Umbilical cord (tissue), 2 donors: ENCODE data around the gene UAP1. TPM values are rescaled to one million over a fixed set of nuclear protein-coding genes. Genes with fewer than 3 reads are reported as not detected.
A peak's percentile ranks its signal among the peaks of the same experiment; 100 is the strongest.
"Not testable (repeated sequence)": the region's sequence is repeated elsewhere in the genome, so short reads cannot be mapped to it uniquely, and the experiment has no call there.

Source experiments
- DNase-seq: peaks from one replicate; pipeline ENCODE4 v3.0.0-alpha.2; 2015; ENCODE audit warnings: low spot score
- total RNA-seq: library from RNA; depleted of rRNA; stranded (reverse); fragments of >200 nt; gene quantifications from one replicate; pipeline ENCODE4 v1.2.3, GENCODE V29; 2014; ENCODE audit warnings: low replicate concordance; ENCODE audit not compliant: insufficient read depth

The UAP1 gene
- total RNA-seq, 1 donor from 2014 or later = 103 TPM

DNA sequence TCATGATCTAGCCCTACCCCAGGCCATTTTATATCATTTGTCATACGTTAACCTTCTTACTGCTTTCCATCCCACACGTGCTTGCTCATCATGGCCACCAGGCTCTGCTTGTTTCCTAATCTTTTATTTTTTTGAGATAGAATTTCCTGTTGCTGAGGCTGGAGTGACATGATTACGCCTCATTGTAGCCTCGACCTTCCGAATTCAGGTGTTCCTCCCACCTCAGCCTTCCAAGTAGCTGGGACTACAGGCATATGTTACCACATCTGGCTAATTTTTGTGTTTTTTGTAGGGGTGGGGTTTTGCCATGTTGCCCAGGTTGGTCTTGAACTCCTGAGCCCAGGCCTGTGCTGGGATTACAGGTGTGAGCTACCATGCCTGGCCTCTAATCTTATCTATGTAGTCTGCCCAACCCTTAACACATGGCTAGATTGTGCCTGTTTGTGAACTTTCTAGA, 3.3 kb downstream of the UAP1 start:
- DNase-seq = no peak

GRCh38 chr1:162565460-162565859, 3.9 kb downstream of the UAP1 start:
- DNase-seq = no peak

DNA sequence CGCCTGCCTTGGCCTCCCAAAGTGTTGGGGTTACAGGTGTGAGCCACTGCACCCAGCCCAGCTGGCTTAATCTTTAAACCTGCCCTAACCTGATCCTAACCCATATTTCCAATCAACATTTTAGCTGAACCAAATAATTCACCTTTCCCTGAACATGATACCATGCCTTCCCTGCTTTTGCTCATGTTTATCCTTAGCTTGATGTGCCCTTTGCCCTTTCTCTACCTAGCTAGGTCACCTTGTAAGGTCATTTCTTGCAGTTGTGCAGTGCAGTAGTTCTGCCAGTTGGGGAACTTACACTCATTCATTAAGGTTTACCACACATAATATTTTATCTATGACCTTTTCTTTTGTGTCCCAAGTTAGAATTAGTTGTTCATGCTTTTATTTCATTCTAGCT, 5.3 kb downstream of the UAP1 start:
- no peak for DNase-seq

- DNase-seq = no peak
These were observed 7.3 kb downstream of the UAP1 start for GRCh38 chr1:162568802-162569201.

GRCh38 chr1:162570718-162571117, 9.2 kb downstream of the UAP1 start:
- no peak for DNase-seq

DNA sequence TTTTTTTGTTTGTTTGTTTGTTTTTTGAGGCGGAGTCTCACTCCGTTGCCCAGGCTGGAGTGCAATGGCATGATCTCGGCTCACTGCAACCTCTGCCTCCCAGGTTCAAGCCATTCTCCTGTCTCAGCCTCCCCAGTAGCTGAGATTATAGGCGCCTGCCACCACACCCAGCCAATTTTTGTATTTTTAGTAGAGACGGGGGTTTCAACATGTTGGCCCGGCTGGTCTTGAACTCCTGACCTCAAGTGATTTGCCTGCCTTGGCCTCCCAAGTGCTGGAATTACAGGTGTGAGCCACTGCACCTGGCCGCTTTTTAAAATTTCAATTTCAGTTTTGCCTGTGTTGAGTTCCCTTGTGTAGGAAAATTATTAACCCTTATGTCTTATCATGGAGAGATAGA, 9.6 kb downstream of the UAP1 start:
- DNase-seq = not testable (repeated sequence)

GRCh38 chr1:162571696-162572095, 10.2 kb downstream of the UAP1 start:
- DNase-seq = no peak

- no peak for DNase-seq
These were observed 11.6 kb downstream of the UAP1 start for GRCh38 chr1:162573136-162573535.

DNA sequence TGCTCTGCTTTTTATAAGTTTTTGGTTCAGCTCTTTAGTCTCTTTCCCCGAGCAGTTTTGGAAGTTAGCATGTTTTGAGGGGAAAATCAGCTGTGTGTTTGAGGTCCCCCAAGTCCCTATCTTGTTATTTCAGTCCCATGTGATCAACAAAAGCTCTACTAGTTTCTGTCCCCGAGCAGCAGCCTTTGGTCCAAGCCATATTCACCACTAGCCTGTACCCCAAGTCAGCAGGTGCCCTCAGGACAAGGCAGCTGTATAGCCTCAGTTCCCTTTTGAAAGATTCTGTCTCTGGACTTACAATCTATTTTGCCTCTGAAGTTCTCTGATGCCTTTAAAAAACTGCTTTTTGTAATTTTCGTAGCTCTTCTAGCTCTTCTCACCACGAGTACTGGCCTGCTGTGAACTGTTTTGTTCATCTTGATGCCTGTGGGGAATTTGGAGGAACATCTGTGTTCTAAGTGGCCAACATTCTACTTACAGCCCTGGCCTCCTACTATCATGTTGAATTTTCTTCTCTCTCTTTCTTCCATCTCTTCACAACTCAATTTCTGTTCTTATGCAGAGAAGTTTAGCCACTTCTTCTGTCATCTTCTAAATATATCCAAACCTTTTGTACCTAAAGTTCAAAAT, 16.7 kb downstream of the UAP1 start:
- no peak for DNase-seq

GRCh38 chr1:162578936-162579335, 17.4 kb downstream of the UAP1 start:
- no peak for DNase-seq

DNA sequence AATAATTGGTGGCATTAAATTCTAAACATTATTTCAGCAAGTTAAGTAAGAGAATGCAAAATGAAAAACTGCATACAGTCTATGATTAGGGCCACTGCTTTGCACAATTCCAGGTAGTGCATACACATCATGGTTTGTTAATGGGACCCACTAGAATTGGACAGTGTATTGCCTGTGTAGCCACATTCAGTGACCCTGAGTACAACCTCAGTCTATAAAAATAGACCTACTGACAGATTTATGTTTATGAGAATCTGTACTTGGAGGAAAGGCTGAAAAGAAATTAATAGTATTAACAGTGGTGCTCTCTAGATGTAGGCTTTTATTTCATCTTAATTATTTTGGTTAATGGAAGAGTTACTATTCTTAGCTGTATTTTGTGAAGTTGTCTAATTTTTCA, 18.8 kb downstream of the UAP1 start:
- no peak for DNase-seq

DNA sequence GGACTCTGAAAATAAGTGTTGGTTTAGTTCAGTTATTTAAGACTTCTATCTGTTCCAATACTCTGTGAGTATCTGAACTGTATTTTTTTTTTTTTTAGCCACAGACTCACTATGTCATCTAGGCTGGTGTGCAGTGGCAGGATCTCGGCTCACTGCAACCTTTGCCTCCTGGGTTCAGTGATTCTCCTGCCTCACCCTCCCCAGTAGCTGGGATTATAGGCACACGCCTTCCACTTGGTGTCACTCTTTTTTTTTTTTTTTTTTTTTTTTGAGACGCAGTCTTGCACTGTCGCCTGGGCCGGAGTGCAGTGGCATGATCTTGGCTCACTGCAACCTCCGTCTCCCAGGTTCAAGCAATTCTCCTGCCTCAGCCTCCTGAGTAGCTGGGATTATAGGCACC, 21.4 kb downstream of the UAP1 start:
- DNase-seq = not testable (repeated sequence)

DNA sequence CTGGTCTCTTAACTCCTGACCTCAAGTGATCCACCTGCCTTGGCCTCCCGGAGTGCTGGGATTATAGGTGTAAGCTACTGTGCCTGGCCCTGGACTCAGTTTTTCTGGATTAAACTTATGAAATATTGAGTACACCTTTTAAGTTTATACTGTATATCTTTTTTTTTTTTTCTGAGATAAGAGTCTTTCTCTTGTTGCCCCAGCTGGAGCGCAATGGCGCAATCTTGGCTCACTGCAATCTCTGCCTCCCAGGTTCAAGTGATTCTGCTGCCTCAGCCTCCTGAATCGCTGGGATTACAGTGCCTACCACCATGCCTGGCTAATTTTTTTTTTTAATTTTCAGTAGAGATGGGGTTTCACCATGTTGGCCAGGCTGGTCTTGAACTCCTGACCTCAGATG, 23.6 kb downstream of the UAP1 start:
- not testable (repeated sequence) for DNase-seq

DNA sequence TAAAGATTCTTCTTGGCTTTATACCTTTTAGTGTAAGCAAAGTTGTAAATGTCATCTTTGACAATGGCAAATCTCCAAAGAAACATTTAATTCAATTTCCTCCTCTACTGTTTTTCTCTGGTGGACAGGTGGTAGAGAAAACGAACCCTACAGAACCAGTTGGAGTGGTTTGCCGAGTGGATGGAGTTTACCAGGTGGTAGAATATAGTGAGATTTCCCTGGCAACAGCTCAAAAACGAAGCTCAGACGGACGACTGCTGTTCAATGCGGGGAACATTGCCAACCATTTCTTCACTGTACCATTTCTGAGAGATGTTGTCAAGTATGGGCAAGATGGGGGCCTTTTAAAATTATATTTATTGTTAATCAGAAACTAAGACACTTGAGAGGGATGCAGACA, 25.8 kb downstream of the UAP1 start:
- no peak for DNase-seq

GRCh38 chr1:162587761-162588260, 26.3 kb downstream of the UAP1 start:
- no peak for DNase-seq

DNA sequence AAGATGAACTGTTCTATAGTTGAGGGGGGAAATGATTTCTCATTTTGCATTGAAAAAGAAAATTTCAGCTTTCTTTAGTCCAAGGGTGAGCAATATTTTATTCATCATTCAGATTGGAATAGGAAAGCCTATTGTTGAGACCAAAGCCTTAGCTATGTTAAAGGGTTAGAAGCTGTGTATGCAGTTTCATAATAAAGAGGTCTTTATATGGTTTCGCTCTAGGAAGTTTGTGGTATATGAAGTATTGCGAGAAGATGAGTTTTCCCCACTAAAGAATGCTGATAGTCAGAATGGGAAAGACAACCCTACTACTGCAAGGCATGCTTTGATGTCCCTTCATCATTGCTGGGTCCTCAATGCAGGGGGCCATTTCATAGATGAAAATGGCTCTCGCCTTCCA, 28.6 kb downstream of the UAP1 start:
- DNase-seq = no peak

DNA sequence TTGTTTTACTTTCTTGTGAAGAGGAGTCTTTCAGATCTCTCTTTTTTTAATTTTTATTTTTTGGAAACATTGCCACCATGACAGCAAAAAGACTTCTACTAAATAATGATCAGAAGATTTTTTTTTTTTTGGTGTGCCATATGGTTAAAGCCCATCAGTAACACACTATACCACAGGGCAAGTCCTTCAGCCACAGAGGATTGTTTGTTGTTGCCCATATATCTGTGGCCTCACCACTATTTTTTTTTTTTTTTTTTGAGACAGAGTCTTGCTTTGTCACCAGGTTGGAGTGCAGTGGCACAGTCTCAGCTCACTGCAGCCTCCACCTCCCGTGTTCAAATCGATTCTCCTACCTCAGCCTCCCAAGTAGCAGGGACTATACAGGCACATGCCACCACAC, 29.2 kb downstream of the UAP1 start:
- no peak for DNase-seq

GRCh38 chr1:162596514-162597170, 35.1 kb downstream of the UAP1 start:
- DNase-seq = no peak

DNA sequence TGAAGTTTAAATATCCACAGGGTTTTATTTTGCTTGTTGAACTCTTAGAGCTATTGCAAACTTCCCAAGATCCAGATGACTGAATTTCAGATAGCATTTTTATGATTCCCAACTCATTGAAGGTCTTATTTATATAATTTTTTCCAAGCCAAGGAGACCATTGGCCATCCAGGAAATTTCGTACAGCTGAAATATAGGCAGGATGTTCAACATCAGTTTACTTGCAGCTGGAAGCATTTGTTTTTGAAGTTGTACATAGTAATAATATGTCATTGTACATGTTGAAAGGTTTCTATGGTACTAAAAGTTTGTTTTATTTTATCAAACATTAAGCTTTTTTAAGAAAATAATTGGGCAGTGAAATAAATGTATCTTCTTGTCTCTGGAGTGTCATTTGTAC, 37.9 kb downstream of the UAP1 start:
- no peak for DNase-seq

GRCh38 chr1:162603117-162603516, 41.6 kb downstream of the UAP1 start:
- DNase-seq = not testable (repeated sequence)

DNA sequence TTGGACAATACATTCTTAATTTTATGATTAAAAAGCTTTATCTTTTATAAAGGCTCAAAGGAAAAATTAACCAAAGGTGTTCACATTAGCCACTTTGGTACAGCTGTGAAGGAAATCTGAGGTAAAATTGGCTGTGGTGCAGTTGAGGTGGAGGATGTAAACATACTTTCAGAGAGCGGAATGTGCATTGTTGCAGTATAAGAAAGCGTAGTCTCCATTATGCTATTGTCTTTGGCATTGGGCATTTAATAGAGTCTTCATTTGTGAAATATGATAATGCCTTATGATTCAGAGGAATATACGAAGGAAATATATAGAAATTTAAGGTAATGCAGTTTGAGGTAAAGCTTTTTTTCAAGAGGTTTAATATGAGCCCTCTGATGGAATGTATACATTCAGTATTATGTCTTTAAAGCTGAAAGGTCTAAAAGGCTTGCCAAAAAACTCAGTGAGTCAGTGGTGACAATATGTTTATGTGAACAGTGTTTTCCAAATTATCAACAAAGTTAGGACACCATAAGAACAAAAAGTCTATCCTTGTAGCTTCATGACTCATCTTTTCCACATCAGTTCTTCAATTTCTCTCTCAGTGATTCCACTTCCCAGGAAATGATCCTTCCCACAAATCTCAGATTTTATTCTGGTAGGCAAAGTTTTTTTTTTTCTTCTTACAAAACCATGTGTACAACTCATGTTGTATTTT, 43.9 kb downstream of the UAP1 start:
- peak; percentile 47 for DNase-seq

GRCh38 chr1:162609306-162609705, 47.8 kb downstream of the UAP1 start:
- peak; percentile 16 for DNase-seq
